Thoracic aorta (tissue), 2 donors: ENCODE results near the gene TMEM235. TPM values are rescaled to one million over a fixed set of nuclear protein-coding genes. Genes with fewer than 3 reads are reported as not detected.

Experiments used
- ATAC-seq: fragments of 150-250 bp; one replicate; pipeline ENCODE4 v1.8.0; 2017; ENCODE audit warnings: low read depth; ENCODE audit not compliant: insufficient number of reproducible peaks, low FRiP score
- DNase-seq: peaks from one replicate; pipeline ENCODE4 v3.0.0-alpha.2; 2020; ENCODE audit warnings: low spot score
- H3K27ac ChIP-seq, 2 donors: fragments of 200-600 bp; sonication (generic); 1 replicate in 1 of 2; 2 replicates in 1 of 2; pipeline ENCODE4 v1.5.1; 2016; ENCODE audit warnings: mild to moderate bottlenecking in 2 of 2, moderate library complexity in 2 of 2
- H3K27me3 ChIP-seq: fragments of 200-600 bp; sonication (generic); replicated peaks from 2 replicates; pipeline ENCODE4 v1.6.0; 2016; ENCODE audit warnings: mild to moderate bottlenecking; ENCODE audit not compliant: insufficient read depth
- H3K36me3 ChIP-seq: fragments of 200-600 bp; sonication (generic); one replicate; pipeline ENCODE4 v1.5.1; 2016
- H3K4me1 ChIP-seq, 2 donors: fragments of 200-600 bp; sonication (generic); 1 replicate in 1 of 2; 2 replicates in 1 of 2; pipeline versions ENCODE4 v1.5.1 to v1.6.0; 2016; ENCODE audit warnings: low read depth in 2 of 2, mild to moderate bottlenecking in 1 of 2; ENCODE audit not compliant: control insufficient read depth in 1 of 2
- H3K4me3 ChIP-seq: fragments of 200-600 bp; sonication (generic); 2 replicates; pipeline ENCODE4 v1.5.1; 2016; ENCODE audit warnings: mild to moderate bottlenecking
- H3K9me3 ChIP-seq: fragments of 200-600 bp; sonication (generic); 2 replicates; pipeline ENCODE4 v1.5.1; 2016
- CTCF ChIP-seq: fragments of 200-600 bp; sonication (generic); IDR thresholded peaks from one replicate; pipeline ENCODE4 v1.5.1; 2019; ENCODE audit warnings: antibody characterized with exemption
- total RNA-seq, 2 donors: library from RNA; depleted of rRNA; stranded (reverse); fragments of >200 nt; gene quantifications; one replicate each; pipeline versions ENCODE4 v1.1.0 to v1.2.3, GENCODE V29; 2016

TMEM235 gene
- total RNA-seq, 2 donors from 2014 or later: not detected

GRCh38 chr17:78200451-78200850, 31.0 kb upstream of the TMEM235 start:
- Histone ChIP-seq H3K27me3 (no peaks in the 10 kb centered on the region), H3K4me1 (peaks cover 0 to 6% of the 10 kb centered on the region in 2 donors), H3K9me3 (no peaks in the 10 kb centered on the region), H3K4me3 (no peak overlapping the region), H3K36me3 (no peaks in the 10 kb centered on the region), H3K27ac (no peak overlapping the region)
- no peak for TF ChIP-seq CTCF
- DNase-seq (no peak), ATAC-seq (no peak)

GRCh38 chr17:78202666-78203065, 28.8 kb upstream of the TMEM235 start:
- no peak for ATAC-seq

GRCh38 chr17:78204387-78205123, 26.9 kb upstream of the TMEM235 start:
- DNase-seq (no peak), ATAC-seq (no peak)
- TF ChIP-seq CTCF: no peak
- no peak overlapping the region for H3K27ac ChIP-seq
- no peaks in the 10 kb centered on the region for H3K9me3 ChIP-seq
- no peaks in the 10 kb centered on the region for H3K27me3 ChIP-seq
- H3K4me1 ChIP-seq: peaks cover 0 to under 1% of the 10 kb centered on the region in 2 donors
- no peaks in the 10 kb centered on the region for H3K36me3 ChIP-seq
- no peak overlapping the region for H3K4me3 ChIP-seq

More at GRCh38 chr17:78202666-78203065, 28.8 kb upstream of the TMEM235 start:
- peaks cover 0 to 6% of the 10 kb centered on the region in 2 donors for H3K4me1 ChIP-seq
- H3K36me3 ChIP-seq: no peaks in the 10 kb centered on the region
- DNase-seq: no peak
- no peak overlapping the region for H3K4me3 ChIP-seq
- no peak for TF ChIP-seq CTCF
- no peaks in the 10 kb centered on the region for H3K9me3 ChIP-seq
- no peaks in the 10 kb centered on the region for H3K27me3 ChIP-seq
- H3K27ac ChIP-seq: no peak overlapping the region

- no peaks in the 10 kb centered on the region for H3K4me1 ChIP-seq
- no peak overlapping the region for H3K4me3 ChIP-seq
- DNase-seq (no peak), ATAC-seq (no peak)
- H3K36me3 ChIP-seq: no peaks in the 10 kb centered on the region
- no peak for TF ChIP-seq CTCF
- H3K27me3 ChIP-seq: no peaks in the 10 kb centered on the region
- no peak overlapping the region for H3K27ac ChIP-seq
- H3K9me3 ChIP-seq: no peaks in the 10 kb centered on the region
These were observed 26.2 kb upstream of the TMEM235 start for GRCh38 chr17:78205124-78205775.

- Histone ChIP-seq H3K4me1 (no peaks in the 10 kb centered on the region), H3K27ac (no peak overlapping the region), H3K4me3 (no peak overlapping the region), H3K27me3 (no peaks in the 10 kb centered on the region), H3K9me3 (no peaks in the 10 kb centered on the region), H3K36me3 (no peaks in the 10 kb centered on the region)
- ATAC-seq (no peak), DNase-seq (no peak)
- TF ChIP-seq CTCF: no peak
These were observed 25.1 kb upstream of the TMEM235 start for GRCh38 chr17:78206298-78206697.
